ENCODE data around the gene CXCL14.

Gene CXCL14

GRCh38 chr5:135596788-135597187 is 18.0 kb upstream of the CXCL14 start:
- DNase-seq (ENCODE audit: low read depth in 2 of 2), result no peak

GRCh38 chr5:135596157-135596763 is 17.5 kb upstream of the CXCL14 start:
- no peak for DNase-seq (ENCODE audit: low read depth in 2 of 2)

DNA sequence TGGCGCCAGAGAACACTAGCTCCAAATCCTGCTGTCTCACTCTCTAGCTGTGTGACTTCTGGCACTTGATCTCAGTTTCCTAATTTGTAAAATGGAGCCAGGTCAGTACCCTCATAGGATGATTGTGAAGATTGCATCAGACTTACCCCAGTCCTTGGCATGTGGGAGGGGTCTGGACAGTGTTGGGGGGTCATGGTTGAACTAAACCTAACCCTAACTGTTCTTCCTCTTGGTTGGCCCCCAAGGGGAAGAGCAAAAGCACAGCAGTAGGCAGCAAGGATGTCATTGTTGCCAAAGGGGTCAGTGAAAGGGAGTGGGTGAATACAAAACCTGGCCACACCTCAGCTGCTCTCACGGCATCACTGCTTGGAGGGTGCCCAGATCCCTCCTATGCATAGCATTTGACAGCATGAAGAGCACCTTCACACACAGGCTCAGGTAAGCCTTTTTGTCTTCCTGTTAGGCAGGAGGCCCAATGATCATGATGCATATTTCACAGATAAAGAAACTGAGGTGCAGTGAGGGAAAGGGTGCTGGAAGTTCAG is 15.7 kb upstream of the CXCL14 start:
- no peak for DNase-seq (ENCODE audit: low read depth in 2 of 2)

DNA sequence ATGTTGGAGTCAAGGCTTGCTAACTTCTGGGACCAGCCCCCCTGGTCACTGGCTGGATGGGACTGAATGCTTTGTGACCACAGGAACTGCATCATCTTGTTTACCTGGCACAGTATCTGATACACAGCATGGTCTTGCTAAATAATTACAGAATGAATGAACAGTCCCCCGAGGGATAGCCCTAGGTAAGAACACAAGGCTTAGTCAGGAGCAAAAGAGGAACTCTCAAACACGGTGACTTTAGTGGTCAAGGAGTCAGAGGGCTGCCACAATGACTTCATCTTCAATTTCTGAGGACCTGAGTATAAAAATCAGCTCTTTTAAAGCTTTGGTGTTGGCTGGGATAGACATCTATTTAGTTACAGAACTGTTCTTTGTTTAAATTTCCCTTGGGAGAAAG is 15.1 kb upstream of the CXCL14 start:
- no peak for DNase-seq (ENCODE audit: low read depth in 2 of 2)

DNA sequence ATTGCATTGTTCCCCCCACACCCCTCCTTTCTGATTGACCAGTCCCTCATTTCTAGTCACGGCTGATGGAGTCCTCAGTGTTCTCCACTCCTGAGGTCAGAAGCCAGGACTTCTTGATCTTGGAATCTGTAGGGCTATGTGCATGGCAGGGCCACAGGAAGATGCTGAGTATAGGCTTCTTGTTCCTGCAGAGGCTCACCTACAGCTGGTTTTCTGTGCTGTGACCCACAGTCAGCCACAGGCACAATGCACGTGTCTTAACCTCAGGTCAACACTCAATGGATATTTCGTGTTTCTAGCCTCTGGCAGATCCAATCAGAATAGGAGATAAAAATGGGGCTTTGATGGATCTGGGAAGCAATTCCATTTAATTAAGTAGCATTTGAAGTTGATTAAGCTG is 14.3 kb upstream of the CXCL14 start:
- DNase-seq (ENCODE audit: low read depth in 2 of 2), result no peak

DNA sequence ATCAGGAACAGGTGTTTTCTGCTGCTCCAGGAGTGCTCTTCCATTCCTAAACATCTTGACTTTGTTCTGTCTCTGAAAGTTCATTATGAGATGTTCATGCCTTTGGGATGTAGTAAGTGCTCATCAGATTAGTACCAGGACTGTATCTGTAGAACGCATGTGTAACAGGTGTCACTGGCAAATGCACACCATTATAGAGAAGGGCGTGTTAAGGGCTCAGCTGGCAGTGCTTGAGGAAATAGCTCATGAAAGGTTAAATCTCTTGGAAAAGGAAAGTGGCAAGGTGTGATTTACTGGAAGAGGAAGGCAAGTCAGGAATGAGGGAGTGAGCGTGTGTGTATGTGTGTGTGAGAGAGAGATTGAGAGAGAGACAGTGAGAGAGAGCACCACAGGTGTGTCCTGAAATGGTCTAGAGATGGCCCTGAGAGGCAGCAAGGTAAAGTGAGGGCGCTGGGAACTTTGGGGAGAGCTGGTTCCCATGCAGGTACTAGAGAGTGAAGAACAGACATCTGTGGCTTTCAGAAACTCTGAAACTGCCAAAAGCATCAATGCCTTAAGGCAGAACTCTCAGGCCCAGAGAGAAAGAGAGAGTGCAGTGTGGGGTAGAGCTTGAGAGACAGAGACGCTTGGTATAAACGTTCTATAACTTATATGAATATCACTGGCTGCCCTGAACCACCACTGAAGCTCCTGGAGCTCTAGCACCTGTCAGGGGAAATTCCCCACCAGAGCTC is 13.7 kb upstream of the CXCL14 start:
- no peak for DNase-seq (ENCODE audit: low read depth in 2 of 2)

GRCh38 chr5:135591277-135591676 is 12.5 kb upstream of the CXCL14 start:
- no peak for DNase-seq (ENCODE audit: low read depth in 2 of 2)

- DNase-seq (ENCODE audit: low read depth in 2 of 2), result no peak
Observed at GRCh38 chr5:135589152-135589551, 10.4 kb upstream of the CXCL14 start.

- no peak for DNase-seq (ENCODE audit: low read depth in 2 of 2)
Observed at GRCh38 chr5:135587721-135588663, 9.2 kb upstream of the CXCL14 start.

DNA sequence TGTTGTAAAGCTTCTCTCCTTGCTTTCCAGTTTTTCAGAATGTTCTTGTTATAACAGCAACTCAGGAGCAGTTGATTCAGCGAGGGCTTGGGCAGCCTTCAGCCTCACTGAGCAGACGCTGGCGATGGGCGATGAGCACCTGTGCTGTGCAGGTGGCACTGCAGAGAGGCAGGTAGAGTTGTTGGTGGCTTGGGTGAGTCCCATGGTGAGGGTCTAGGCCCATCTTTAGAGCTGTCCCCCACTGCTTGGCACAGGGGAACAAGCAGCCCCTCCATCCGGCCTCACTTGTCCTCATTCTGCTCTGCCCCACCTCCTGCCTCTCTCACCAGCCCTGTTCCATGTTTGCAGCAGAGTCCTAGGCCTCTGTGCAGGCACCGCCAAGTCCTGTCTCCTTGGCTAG is 6.1 kb upstream of the CXCL14 start:
- no peak for DNase-seq (ENCODE audit: low read depth in 2 of 2)

DNA sequence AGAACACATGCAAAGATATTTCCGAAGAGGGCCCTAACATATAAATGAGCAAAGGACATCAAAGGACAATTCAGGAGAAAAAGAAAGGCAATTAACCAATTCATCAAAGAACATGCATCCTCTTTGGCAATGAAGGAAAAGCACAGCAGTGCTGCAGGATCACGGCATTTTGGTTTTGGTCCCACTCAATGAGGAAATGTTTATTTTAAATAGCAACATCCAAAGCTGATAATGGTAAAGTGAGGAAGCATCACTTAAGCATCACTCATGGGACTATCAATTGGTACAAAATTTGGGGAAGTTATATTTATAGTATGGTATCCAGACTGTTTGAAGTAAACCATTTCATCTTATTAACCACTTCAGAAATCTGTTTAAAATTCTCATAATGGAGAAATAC is 5.5 kb upstream of the CXCL14 start:
- no peak for DNase-seq (ENCODE audit: low read depth in 2 of 2)

DNA sequence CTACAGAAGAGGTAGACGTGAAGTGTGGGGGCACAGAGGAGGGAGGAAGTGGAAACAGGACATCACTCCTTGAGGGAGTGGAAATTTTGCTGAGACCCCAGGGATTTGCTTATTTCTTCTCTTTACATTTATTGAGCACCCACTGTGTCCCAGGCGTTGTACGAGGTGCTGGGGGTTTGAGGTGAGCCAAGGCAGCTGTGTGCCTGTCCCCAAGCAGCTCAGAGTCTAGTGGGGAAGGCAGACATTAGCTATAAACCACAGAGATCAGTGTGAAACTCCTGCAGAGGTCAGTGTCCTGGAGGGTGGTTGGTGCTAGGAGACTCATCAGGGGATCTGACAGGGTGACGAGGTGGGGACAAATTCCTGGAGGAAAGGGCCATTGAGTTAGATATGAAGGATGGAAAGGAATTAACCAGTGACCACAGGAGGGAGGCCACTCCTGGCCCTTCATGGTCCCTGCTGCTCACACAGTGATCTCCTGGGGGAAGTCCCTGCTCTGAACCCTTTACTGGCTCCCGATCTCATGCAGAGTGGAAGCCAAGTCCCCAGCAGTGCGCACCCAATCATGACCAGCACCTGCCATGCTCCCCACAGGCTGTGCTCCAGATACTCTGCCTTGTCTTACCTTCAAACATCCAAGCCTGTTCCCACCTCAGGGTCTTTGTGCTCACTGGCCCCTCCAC is 3.4 kb upstream of the CXCL14 start:
- DNase-seq (ENCODE audit: low read depth in 2 of 2), result no peak

DNA sequence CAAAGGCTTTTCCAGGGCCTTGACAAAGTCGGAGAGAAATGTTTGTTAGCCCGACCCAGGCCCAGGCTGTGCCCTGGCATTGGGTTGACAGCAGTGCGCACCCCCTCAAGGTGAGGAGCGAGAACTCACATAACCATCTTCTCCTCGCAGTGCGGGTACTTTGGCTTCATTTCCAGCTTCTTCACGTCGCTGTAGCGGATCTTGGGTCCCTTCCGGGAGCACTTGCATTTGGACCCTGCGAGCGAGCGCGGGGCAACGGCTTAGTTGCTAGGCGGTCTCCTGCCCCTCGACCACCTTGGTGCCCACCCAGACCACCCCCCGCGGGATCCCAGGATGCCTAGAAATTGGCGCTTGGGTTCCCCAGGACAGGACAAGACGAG is 496 bp downstream of the CXCL14 start:
- DNase-seq (ENCODE audit: low read depth in 2 of 2), result no peak

DNA sequence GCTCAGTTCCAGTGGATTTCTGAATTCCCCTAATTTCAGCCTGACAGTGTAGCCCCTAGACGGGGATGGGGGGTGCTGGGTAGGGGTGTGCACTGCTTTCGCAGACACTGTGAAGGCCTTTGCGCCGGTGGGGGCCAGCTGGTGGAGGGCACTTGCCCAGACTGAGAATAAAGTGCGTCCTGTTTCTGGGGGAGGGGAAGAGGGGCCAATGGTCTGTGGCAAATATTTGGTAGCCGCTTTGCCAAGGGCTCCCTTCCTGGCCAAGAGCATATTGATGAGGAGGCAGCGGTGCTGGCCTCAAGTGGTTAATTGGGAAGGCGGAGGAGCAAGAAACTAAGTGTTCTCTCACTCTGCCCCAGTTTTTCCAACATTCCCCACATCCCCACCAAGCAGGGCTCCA is 1.4 kb downstream of the CXCL14 start:
- no peak for DNase-seq (ENCODE audit: low read depth in 2 of 2)

DNA sequence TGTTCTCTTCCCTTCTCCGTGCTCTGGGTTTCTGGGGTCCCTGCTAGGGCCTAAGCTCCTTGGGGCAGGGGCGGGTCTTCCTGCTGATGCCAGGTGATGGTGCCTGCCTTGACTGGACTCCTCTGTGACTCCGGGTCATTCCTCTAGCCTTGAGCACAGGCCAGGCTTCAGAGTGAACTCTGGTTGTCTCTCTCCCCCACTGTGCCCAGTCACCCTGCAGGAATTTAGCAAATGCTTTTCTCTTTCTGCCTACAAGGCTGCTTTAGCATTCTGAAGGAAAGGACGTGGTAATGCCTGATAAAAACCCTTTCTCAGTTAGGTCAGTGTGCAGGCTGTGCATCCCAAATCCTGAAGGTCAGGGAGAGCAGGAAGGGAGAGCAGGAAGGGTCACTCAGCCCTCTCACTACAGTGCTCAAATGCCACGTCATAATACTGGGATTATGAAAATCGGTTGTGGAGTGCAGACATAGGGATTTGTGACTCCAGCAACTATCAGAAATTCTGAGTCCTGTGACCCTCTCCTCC is 2.7 kb downstream of the CXCL14 start:
- no peak for DNase-seq (ENCODE audit: low read depth in 2 of 2)

- no peak for DNase-seq (ENCODE audit: low read depth in 2 of 2)
Observed at GRCh38 chr5:135574493-135574892, 4.3 kb downstream of the CXCL14 start.

- DNase-seq (ENCODE audit: low read depth in 2 of 2), result no peak
Observed at GRCh38 chr5:135571902-135572301, 6.9 kb downstream of the CXCL14 start.

DNA sequence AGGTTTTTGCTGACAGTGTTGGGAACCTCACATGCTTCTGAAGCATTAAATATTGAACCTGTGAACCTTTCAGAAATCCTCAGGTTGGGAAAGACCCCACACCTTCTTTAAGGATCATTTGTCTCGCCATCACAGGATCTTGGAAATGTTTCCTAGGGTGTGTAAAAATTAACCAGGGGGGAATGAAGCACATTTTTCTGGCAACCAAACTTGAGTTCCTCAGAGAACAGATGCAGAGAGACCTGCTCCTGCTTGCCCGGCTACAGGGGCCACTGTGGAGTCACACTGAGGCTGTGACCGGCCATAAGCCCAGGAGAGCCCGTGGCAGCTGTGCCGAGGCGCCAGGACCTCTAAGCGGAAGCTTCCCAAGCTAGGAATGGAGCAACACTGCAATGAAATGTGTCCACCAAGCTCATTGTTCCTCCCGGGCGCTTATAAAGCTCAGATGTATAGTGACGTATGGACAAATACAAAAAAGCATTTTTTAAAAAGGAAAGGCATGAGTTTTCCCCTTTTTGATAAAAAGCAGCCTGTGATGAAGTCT is 7.7 kb downstream of the CXCL14 start:
- DNase-seq (ENCODE audit: low read depth in 2 of 2), result no peak

- no peak for DNase-seq (ENCODE audit: low read depth in 2 of 2)
Observed at GRCh38 chr5:135570453-135570764, 8.4 kb downstream of the CXCL14 start.

DNA sequence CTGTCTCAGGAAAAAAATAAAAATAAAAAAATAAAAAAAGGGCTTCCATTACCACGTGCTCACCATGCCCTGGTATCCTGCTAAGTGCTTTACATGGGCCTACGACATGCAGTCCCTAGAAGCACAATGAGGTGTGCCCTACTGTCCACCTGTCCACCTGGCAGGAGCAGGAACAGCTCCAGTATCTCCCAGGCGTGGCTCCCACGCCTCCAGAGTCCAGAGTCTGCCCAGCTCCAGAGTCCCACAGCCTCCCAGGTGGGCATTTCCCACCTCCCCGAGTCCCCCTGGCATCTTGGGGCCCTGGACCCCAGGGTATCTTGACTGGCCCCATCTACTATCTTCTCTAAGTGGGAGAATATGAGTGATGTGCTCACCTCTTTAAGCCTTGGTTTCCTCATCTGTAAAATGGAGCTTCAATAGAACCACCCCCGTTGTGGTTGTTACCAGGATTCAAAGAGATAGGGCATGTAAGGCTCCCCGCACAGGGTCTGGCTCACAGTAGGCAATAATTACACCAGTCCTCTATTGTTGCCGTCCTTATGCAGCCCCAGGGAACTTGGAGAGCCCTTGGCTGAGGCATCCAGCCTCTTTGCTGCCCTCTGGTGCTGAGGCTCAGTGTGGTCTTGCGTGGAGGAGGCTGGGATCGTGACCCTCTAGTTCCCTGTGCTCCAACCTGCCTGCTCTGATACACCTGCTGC is 8.9 kb downstream of the CXCL14 start:
- no peak for DNase-seq (ENCODE audit: low read depth in 2 of 2)

DNA sequence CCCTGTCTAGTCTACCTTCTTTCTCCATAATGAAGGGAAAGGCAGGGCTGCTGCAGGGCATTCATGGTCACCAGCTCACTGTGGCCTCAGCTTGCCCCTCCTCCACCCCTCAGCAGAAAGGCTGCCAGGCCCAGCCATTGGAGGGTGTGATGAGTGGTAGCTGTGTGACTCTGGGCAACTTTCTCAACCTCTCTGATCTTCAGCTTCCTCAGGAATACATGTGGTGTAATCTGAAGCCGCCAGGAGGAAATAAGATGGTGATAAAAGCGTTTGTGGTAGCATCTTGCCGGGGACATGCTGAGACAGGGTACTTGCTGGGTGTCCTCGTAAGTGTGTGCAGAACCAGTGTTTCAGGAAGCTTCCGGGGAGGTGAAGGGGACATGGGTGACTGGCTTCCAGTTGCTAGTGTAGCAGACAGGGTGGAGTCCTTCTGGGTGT is 9.8 kb downstream of the CXCL14 start:
- no peak for DNase-seq (ENCODE audit: low read depth in 2 of 2)

Measured in stimulated activated CD8-positive, alpha-beta memory T cell treated with anti-CD3 and anti-CD28 coated beads, Interleukin-7, amount 100 ng/mL, for 1 hour (primary cell).